Ovary (tissue), 1 donor: ENCODE data around the gene ZNF845.

ENCODE experiments used
- EP300 ChIP-seq: sonication (generic); formaldehyde crosslinking; IDR thresholded peaks from one replicate; pipeline ENCODE4 v1.6.1; 2017; ENCODE audit warnings: antibody characterized with exemption
- POLR2A ChIP-seq: fragments of 450-650 bp; IDR thresholded peaks from one replicate; pipeline ENCODE4 v1.6.1; 2017; ENCODE audit warnings: antibody characterized with exemption, mild to moderate bottlenecking, moderate library complexity

- no peak for TF ChIP-seq EP300
- no peak for TF ChIP-seq POLR2A
Measured at GRCh38 chr19:53285087-53285486, 48.5 kb upstream of the ZNF845 start.
